DMS79 (cell line): ENCODE results near the gene SHC3.

Experiments
- DNase-seq: peaks from one replicate; lab custom pipeline; 2025; lab: John Stamatoyannopoulos, UW

The SHC3 gene

DNA sequence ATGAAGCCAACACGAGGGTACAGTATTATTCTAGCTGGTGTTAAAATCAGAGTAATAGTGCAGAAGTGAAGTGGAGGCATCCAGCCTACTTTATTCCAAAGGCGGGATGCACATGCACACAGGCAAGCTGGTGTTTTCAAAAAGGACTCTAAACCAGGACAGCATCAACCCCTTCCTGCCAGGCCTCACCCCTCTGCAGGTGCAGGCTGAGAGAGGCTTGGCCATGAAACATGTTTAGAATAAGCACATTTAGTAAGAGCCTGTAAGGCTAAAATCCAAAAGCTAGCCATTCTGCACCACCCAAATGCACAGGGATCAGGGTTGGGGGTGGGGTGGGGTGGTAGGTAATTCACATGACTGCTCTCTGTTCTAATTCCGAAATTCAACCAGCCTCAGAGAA lies 71.2 kb downstream of the SHC3 start:
- DNase-seq = no peak

GRCh38 chr9:89106224-89106851 lies 72.3 kb downstream of the SHC3 start:
- no peak for DNase-seq

DNA sequence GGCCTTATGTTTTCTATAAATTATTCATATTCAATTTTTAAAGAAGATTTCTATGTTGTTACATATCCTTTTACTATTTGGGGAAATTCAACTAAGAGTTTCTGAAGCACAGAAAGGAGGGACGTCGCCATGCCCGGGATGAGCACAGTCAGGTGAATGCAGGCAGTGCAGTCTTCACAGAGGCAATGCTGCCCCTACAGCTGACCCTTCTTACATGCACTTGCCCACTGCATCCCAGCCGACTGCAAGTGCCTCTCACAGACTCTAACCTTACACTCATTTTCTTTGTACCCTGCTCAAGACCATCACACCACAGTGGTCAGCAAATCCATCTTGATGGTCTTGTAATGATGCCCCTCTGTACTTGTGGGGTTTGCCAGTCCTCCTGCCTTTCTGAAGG lies 73.8 kb downstream of the SHC3 start:
- no peak for DNase-seq

DNA sequence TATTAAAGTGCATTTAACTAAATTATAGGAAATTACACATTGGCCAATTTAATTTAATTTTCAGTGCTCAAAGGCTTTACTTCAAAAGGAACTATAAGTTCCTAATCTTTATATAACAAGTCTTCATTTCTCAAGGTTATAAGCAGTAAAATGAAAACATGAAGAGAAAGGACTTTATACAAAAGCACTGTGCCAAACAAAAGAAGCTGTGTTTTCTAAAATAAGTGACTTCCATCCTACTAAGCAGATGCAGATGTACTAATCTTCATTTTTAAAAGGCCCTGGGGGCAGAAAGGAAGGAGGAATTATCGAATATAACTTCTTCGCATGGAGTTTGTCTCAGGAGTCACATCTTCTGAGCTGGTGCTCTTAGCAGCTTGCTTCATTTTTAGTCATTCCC lies 81.4 kb downstream of the SHC3 start:
- DNase-seq = no peak

- no peak for DNase-seq
These were observed 81.8 kb downstream of the SHC3 start for GRCh38 chr9:89096807-89097206.

DNA sequence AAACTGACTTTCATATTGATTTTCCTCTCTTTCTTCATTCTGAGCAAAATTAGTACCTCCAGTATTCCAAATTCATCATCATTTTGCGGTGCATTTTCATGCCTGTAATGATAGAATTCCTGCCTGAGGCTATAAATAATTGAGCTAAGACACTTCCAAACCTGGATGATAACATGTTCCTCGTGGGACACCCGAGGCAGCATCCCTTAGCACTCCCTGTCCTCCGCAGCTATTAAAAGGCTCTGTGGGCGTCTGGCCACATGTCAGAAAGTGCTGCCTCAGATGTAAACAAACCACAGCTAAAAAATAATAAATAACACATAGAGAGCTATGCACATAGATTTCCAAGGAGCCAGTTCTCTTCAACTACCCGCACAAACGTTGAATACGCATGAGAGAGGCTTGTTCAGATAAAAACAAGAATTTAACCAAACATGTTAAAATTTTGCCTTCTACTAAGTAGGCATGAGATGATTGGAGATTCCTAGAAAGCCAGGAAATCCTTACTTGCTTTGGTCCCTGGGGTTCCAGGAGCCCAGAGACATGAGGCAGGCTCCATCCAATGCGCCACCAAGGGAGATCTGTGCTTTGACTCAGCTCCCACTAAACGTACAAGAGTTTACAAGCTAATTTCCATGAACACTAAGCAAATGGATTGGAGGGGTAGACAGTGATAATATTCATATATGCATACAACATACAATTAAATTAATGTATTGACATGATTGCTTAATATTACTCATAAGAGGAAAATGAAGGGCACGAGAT lies 82.7 kb downstream of the SHC3 start:
- no peak for DNase-seq

- DNase-seq = no peak
These were observed 85.2 kb downstream of the SHC3 start for GRCh38 chr9:89093201-89093975.

- DNase-seq = no peak
These were observed 89.4 kb downstream of the SHC3 start for GRCh38 chr9:89089176-89089575.

- DNase-seq = no peak
These were observed 95.0 kb downstream of the SHC3 start for GRCh38 chr9:89083626-89084025.

- DNase-seq = no peak
These were observed 98.4 kb downstream of the SHC3 start for GRCh38 chr9:89080193-89080592.

DNA sequence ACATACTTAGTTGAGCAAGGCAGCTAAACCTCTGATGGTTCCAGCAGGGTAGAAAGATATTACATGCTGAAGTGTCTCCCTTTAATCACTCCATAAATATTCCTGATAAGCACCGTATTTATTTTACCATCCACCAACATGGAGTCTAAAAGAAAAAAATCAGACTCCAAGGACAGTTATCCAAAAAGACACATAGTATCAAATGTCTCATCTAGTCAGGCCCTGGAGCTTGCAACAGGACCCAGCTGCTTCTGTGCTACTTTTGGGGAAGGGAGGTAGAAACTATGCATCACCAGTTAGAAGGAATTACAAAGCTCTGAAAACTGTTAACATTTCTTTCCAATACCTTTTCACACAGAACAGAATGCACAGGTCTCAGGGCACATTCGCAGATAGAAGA lies 99.2 kb downstream of the SHC3 start:
- no peak for DNase-seq

- DNase-seq = no peak
These were observed 99.8 kb downstream of the SHC3 start for GRCh38 chr9:89078860-89079259.

DNA sequence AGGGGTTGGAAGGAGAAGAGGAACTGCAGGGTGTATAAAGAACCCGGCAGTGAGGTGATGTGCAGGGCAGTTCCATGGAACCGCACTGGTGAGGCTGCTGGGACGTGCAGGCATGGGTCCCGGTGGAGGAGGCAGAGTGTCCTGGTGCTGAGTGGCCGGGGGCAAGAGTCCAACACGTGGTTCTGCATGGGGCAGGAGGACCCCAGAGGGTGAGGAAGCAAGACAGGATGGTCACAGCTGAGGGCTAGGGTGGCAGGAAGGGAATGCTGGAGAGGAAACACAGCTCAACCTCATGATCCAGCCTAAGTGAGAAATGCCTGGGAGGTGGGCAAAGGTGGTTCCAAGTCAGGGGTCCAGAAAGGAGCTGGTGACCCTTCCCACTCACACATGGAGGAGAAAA lies 100.2 kb downstream of the SHC3 start:
- DNase-seq = no peak

DNA sequence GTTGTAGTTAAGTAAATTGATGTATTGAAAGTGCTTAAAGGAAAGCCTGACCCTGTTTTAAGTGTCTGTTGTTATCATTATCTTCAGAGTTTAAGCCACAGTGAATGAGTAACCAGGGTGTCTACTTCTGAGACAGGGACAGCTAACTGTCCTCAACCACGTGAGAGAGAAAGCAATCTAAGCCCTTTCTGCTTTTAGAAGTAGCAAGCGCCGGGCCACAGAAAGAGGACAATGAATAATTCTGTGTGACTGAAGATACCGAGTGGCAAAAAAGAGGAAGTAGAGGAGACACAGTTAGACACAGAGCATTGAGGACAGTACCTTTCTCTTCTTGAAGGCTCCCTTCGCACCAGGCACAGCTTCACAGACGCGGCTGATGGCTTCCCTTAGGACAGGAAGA lies 101.1 kb downstream of the SHC3 start:
- no peak for DNase-seq

GRCh38 chr9:89073397-89073796 lies 105.2 kb downstream of the SHC3 start:
- DNase-seq = no peak

GRCh38 chr9:89071591-89071990 lies 107.0 kb downstream of the SHC3 start:
- no peak for DNase-seq

GRCh38 chr9:89066835-89067234 lies 111.8 kb downstream of the SHC3 start:
- DNase-seq = no peak

DNA sequence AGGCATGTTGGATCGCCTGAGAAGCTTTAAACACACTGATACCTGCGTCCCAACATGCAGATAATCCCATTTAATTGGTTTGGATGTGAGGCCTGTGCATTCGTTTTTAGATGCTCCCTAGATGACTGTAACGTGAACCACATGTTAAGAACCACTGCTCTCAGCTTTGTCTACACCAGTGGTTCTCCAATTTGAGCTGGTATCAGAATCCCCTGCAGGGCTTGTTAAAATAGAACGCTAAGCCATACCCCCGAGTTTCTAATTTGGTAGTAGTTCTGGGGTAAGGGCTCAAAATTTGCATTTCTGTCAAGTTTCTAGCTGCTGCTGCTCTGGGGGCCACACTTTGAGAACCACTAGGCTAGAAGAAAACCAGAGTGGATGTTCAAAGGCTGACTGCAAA lies 112.7 kb downstream of the SHC3 start:
- DNase-seq = no peak

DNA sequence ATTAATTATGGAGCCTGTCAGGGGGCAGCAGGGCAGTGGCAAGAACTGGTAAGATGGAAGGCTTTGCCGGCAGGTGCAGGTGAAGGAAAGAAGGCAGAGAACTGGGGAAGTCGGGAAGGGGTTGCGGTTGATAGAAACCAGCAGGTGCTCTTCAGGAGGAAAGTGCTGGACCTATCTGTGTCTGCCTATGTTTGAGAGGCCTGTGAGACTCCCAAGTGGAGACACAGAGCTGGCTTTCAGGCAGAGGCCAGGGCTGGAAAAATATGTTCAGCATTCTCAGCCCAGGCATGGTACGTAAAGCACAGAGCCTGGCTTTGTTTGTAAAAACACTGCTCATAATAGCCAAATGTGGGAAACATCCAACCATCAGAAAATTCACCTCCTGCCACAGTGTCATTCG lies 117.8 kb downstream of the SHC3 start:
- no peak for DNase-seq

DNA sequence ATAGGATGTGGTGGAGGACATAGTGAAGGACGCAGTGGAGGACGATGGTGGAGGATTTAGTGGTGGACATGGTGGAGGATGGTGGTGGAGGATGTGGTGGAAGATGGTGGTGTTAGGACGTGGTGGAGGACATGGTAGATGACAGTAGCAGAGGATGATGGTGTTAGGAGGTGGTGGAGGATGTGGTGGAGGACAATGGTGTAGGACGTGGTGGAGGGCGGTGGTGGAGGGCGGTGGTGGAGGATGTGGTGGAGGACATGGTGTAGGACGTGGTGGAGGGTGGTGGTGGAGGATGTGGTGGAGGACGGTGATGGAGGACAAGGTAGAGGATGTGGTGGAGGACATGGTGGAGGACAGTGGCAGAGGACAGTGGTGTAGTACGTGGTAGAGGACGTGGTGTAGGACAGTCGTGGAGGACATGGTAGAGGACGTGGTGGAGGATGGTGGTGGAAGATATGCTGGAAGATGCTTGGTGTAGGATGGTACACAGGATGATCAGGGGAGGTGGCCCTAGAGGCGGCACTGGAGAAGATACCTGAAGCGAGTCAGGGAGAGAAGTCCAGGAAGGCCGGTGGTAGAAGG lies 118.6 kb downstream of the SHC3 start:
- no peak for DNase-seq

GRCh38 chr9:89058906-89059305 lies 119.7 kb downstream of the SHC3 start:
- DNase-seq = no peak

GRCh38 chr9:89054865-89055495 lies 123.6 kb downstream of the SHC3 start:
- no peak for DNase-seq
